ENCODE results near the gene SYK.

- TF ChIP-seq POLR2AphosphoS5 (IDR thresholded peaks at IDR 0.05; ENCODE audit: low read depth, low read length) = no peak
- TF ChIP-seq POLR2A (IDR thresholded peaks at IDR 0.05; ENCODE audit: borderline replicate concordance, extremely low read depth, insufficient read depth, insufficient read length) = no peak
- no peak for TF ChIP-seq SIN3A (IDR thresholded peaks at IDR 0.05; ENCODE audit: low read depth)
- TF ChIP-seq REST (IDR thresholded peaks at IDR 0.05; ENCODE audit: low read depth) = no peak
These were observed 30.7 kb upstream of the SYK start for GRCh38 chr9:90770927-90771326.

Data from HCT116 (cell line).